Astrocyte (in vitro differentiated cells and primary cell): ENCODE results near the gene LRRIQ1.

Experiments used
- EZH2 ChIP-seq: IDR thresholded peaks from 2 replicates; pipeline ENCODE4 v1.6.1; 2012; ENCODE audit warnings: mild to moderate bottlenecking, low read length, inconsistent platforms; ENCODE audit not compliant: insufficient read depth
- TF ChIP-seq, protein P1 (sequence below): IDR thresholded peaks from 2 replicates; pipeline ENCODE4 v1.5.1; 2011; ENCODE audit warnings: low read depth, mild to moderate bottlenecking, inconsistent platforms, low read length, moderate library complexity; ENCODE audit not compliant: insufficient read depth

DNA sequence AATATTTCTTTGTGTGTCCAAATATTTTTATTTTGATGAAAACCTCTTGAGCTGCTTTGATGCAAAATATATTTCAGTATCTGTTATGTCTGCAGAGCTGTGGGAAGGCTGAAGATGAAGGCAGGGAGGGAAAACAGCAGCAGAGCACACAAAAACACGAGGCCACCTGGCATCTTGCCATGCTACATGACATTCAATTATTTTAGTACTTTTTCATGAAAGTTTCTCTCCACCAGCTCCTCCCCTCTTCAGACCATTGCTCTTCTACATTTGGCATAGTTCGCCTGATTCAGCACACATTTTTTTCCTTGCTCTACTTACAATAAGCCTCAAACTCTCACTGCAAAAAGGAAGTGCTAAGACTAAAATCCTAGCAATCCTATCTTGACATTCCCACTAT, 239.2 kb downstream of the LRRIQ1 start:
- no peak for TF ChIP-seq EZH2
- TF ChIP-seq, protein P1, sequence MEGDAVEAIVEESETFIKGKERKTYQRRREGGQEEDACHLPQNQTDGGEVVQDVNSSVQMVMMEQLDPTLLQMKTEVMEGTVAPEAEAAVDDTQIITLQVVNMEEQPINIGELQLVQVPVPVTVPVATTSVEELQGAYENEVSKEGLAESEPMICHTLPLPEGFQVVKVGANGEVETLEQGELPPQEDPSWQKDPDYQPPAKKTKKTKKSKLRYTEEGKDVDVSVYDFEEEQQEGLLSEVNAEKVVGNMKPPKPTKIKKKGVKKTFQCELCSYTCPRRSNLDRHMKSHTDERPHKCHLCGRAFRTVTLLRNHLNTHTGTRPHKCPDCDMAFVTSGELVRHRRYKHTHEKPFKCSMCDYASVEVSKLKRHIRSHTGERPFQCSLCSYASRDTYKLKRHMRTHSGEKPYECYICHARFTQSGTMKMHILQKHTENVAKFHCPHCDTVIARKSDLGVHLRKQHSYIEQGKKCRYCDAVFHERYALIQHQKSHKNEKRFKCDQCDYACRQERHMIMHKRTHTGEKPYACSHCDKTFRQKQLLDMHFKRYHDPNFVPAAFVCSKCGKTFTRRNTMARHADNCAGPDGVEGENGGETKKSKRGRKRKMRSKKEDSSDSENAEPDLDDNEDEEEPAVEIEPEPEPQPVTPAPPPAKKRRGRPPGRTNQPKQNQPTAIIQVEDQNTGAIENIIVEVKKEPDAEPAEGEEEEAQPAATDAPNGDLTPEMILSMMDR: no peak
